DND-41 (cell line): ENCODE measurements around the gene RFLNA.

Experiments
- EZH2 ChIP-seq: IDR thresholded peaks from 3 replicates; pipeline ENCODE4 v1.6.1; 2012; ENCODE audit warnings: borderline replicate concordance, low read depth, mild to moderate bottlenecking, moderate library complexity, low read length, inconsistent platforms; ENCODE audit not compliant: severe bottlenecking
- TF ChIP-seq, protein P1 (sequence below): IDR thresholded peaks from 2 replicates; pipeline ENCODE4 v1.5.1; 2012; ENCODE audit warnings: borderline replicate concordance, low read length, moderate library complexity, mild to moderate bottlenecking; ENCODE audit not compliant: poor library complexity, severe bottlenecking; ENCODE audit errors: extremely low read depth

DNA sequence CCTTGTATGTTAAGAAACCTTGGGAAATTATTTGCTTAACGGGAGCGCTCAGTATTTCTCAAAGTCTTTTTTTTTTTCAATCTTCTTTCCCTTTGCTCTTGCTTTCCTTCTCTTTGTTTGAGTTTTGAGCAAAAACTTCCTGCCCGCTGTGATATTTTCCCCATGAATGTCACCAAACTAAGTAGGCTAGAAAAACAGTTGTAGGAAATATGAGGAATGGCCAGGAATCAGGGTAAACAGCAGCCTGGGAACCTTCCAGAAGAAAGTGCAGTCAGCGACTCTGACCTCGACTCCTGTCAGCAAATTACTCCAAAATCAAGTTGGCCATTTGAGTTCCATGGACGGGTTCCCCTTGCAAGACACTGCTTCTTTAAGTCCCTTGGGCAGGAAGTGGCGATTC lies 11.6 kb upstream of the RFLNA start:
- TF ChIP-seq, protein P1, sequence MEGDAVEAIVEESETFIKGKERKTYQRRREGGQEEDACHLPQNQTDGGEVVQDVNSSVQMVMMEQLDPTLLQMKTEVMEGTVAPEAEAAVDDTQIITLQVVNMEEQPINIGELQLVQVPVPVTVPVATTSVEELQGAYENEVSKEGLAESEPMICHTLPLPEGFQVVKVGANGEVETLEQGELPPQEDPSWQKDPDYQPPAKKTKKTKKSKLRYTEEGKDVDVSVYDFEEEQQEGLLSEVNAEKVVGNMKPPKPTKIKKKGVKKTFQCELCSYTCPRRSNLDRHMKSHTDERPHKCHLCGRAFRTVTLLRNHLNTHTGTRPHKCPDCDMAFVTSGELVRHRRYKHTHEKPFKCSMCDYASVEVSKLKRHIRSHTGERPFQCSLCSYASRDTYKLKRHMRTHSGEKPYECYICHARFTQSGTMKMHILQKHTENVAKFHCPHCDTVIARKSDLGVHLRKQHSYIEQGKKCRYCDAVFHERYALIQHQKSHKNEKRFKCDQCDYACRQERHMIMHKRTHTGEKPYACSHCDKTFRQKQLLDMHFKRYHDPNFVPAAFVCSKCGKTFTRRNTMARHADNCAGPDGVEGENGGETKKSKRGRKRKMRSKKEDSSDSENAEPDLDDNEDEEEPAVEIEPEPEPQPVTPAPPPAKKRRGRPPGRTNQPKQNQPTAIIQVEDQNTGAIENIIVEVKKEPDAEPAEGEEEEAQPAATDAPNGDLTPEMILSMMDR, result no peak
- TF ChIP-seq EZH2, result no peak
